Stomach (tissue), 9 donors: Measurements from ENCODE around the gene AVEN. TPM values are rescaled to one million over a fixed set of nuclear protein-coding genes. Genes with fewer than 3 reads are reported as not detected.

Experiments
- DNase-seq, 2 donors: peaks; one replicate each; pipeline versions ENCODE4 v3.0.0 to v3.0.0-alpha.2; 2013 to 2019
- H3K27ac ChIP-seq, 5 donors: fragments of 200-600 bp in 4 of 5; sonication (generic) in 4 of 5; one replicate each; pipeline ENCODE4 v1.5.1; 2013 to 2019; ENCODE audit warnings: mild to moderate bottlenecking in 1 of 5, moderate library complexity in 1 of 5
- H3K27me3 ChIP-seq, 3 donors: fragments of 200-600 bp; sonication (generic); one replicate each; pipeline ENCODE4 v1.5.1; 2017 to 2019; ENCODE audit warnings: mixed run types in 1 of 3
- H3K36me3 ChIP-seq, 4 donors: fragments of 200-600 bp; sonication (generic); 1 replicate in 3 of 4; 2 replicates in 1 of 4; pipeline ENCODE4 v1.5.1; 2016 to 2019
- H3K4me1 ChIP-seq, 4 donors: fragments of 200-600 bp; sonication (generic); one replicate each; pipeline ENCODE4 v1.5.1; 2016 to 2019
- H3K4me3 ChIP-seq, 4 donors: fragments of 200-600 bp; sonication (generic) in 3 of 4; one replicate each; pipeline ENCODE4 v1.5.1; 2016 to 2019; ENCODE audit warnings: mild to moderate bottlenecking in 1 of 4
- H3K9me3 ChIP-seq, 4 donors: fragments of 200-600 bp; sonication (generic); one replicate each; pipeline ENCODE4 v1.5.1; 2016 to 2019
- EP300 ChIP-seq: sonication (generic); formaldehyde crosslinking; IDR thresholded peaks from one replicate; pipeline ENCODE4 v1.6.1; 2017; ENCODE audit warnings: antibody characterized with exemption
- POLR2A ChIP-seq, 4 donors: fragments of 450-650 bp; IDR thresholded peaks; one replicate each; pipeline ENCODE4 v1.6.1; 2016; ENCODE audit warnings: antibody characterized with exemption in 4 of 4, control low read depth in 2 of 4, mild to moderate bottlenecking in 1 of 4, moderate library complexity in 1 of 4
- POLR2AphosphoS5 ChIP-seq, 3 donors: sonication (generic); formaldehyde crosslinking; IDR thresholded peaks; one replicate each; pipeline ENCODE4 v1.6.1; 2016; ENCODE audit warnings: antibody characterized with exemption in 3 of 3
- WGBS, 5 donors: extraction: QIAGEN DNeasy Blood & Tissue Kit in 3 of 5; methylation state at CpG; one replicate each; pipeline versions ENCODE4 v1.1.5 to v1.1.7; 2013 to 2018; 5-methylcytosine and 5-hydroxymethylcytosine counted together
- intact Hi-C: fragments of 100-400 bp; cut with DNase I; formaldehyde crosslinking; loops from one replicate; pipeline ENCODE4 v1.15.1; 2023; ENCODE audit warnings: low total_unique reads
- polyA plus RNA-seq, 3 donors: library from polyadenylated mRNA; stranded (reverse); fragments of 200-250 nt; gene quantifications; one replicate each; pipeline ENCODE4 v1.2.3, GENCODE V29; 2013
- total RNA-seq, 5 donors: library from RNA; depleted of rRNA; stranded (reverse); fragments of >200 nt; gene quantifications; one replicate each; pipeline versions ENCODE4 v1.1.0 to v1.2.3, GENCODE V29; 2014 to 2016
- TF ChIP-seq, protein P1 (sequence below), 7 experiments: fragments of 450-650 bp in 4 of 7; fragments of 200-600 bp in 3 of 7; sonication (generic) in 3 of 7; IDR thresholded peaks; one replicate each; pipeline ENCODE4 v1.5.1; 2016 to 2019; ENCODE audit warnings: antibody characterized with exemption in 7 of 7, control low read depth in 2 of 7, mild to moderate bottlenecking in 1 of 7
- donor health status: healthy with polysubstance abuse.
- donor health status: Bipolar disorder and iron deficiency.
- donor health status: healthy.

AVEN gene
- total and polyA plus RNA-seq, 8 donors: 8.6 to 89.8 (median 14.4) TPM; not detected in 1

DNA sequence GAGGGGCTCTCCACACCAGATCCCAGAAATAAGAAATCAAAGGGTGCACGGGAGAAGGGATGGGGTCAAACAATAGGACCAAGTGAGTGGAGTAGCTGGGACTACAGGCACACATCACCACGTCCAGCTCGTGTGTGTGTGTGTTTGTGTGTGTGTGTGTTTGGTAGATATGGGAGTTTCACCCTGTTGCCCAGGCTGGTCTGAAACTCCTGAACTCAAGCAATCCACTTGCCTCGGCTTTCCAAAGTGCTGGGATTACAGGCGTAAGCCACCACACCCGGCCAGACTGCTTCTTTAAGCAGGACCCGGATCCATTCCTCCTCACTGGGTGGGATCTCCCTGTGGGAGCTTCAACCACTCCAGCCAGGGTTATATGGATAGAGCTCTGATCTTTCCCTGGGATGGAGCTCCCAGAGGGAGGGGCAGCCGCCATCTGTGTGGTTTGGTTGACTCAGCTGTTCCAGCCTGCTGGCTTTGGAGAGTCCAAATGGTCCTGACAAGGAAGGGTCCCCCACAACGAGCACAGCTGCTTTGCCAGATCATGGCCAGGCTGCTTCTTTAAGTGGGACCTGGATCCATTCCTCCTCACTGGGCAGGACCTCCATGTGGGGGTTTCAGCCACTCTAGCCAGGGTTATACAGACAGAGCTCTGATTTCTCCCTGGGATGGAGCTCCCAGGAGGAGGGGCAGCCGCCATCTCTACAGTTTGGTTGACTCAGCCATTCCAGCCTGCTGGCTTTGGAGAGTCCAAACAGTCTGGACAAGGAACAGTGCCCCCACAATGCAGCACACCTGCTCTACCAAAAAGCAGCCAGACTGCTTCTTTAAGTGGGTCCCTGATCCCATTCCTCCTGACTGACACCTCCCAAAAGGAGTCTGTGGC, 9.1 kb upstream of the AVEN start:
- TF ChIP-seq EP300 (no peak), POLR2A (IDR thresholded peaks at IDR 0.05) (no peak), POLR2AphosphoS5 (IDR thresholded peaks at IDR 0.05) (no peak)
- Histone ChIP-seq H3K4me1 (no peaks in the 10 kb centered on the region), H3K36me3 (no peaks in the 10 kb centered on the region), H3K4me3 (no peak overlapping the region), H3K27ac (no peak overlapping the region), H3K9me3 (peaks cover 0 to 24% (median 11%) of the 10 kb centered on the region in 4 donors), H3K27me3 (no peaks in the 10 kb centered on the region)
- 80 to 87% (median 84%) methylated on average over 9 to 10 of the region's 10 CpGs for WGBS, 5 donors
- intact Hi-C loops: no loop called here
- DNase-seq: no peak

DNA sequence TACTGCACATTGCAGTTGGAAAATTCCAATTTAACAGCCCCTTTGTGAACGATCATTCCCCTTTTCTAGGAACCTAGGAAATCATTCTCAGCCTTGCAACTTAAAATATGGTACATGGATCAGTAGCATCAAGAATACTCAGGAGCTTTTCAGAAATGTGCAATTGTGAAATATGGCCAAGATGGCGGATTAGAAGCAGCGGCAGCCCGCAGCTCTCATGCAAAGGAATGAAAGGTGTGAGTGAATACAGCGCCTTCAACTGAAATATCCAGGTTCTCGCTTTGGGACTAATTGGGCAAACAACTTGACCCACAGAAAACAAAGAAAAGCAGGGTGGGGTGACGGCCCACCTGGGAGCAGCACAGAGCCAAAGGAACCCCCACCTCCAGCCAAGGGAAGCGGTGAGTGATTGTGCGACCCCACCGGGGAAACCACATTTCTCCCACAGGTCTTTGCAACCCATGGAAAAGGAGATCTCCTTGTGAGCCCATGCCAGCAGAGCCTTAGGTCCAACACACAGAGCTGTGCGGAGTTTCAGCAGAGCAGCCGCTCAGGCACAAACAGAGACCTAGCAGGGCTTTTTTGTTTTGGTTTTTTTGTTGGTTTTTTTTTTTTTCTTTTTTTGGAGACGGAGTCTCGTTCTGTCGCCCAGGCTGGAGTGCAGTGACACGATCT, 7.6 kb upstream of the AVEN start:
- Histone ChIP-seq H3K9me3 (peaks cover 0 to 24% (median 11%) of the 10 kb centered on the region in 4 donors), H3K27me3 (no peaks in the 10 kb centered on the region), H3K27ac (no peak overlapping the region), H3K4me1 (no peaks in the 10 kb centered on the region), H3K36me3 (no peaks in the 10 kb centered on the region), H3K4me3 (no peak overlapping the region)
- WGBS, 5 donors: 89 to 91% (median 90%) methylated on average over 15 to 16 of the region's 16 CpGs
- TF ChIP-seq POLR2A (IDR thresholded peaks at IDR 0.05) (no peak), POLR2AphosphoS5 (IDR thresholded peaks at IDR 0.05) (no peak)
- intact Hi-C loops: no loop called here
- no peak for DNase-seq

DNA sequence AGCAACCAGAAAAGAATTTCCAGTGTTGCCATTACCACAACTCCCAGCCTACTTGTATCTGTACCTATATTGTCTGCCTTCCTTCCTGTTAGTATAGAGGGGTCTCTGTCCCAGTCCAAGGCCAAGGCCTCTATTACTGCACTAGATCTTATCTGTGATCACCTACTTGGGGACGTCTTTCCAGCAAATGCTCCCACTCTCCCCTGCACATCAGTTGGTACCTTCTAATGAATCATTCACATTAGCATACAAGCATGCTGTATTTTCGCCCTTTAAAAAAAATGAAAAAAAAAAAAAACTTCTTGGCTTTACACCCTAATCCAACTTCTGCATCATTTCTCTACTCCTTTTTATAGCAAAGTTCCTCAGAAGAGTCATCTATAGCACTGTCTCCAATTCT, 4.8 kb upstream of the AVEN start:
- no peaks in the 10 kb centered on the region for H3K27me3 ChIP-seq
- DNase-seq: no peak
- no peaks in the 10 kb centered on the region for H3K36me3 ChIP-seq
- peaks cover 0 to 10% (median 7%) of the 10 kb centered on the region in 4 donors for H3K4me1 ChIP-seq
- intact Hi-C loops: no loop called here
- H3K4me3 ChIP-seq: no peak overlapping the region
- no peaks in the 10 kb centered on the region for H3K9me3 ChIP-seq
- 76 to 82% (median 81%) methylated on average over 2 of the region's 2 CpGs for WGBS, 5 donors
- no peak overlapping the region for H3K27ac ChIP-seq
- TF ChIP-seq EP300 (no peak), POLR2A (IDR thresholded peaks at IDR 0.05) (no peak), POLR2AphosphoS5 (IDR thresholded peaks at IDR 0.05) (no peak)
- TF ChIP-seq, protein P1, sequence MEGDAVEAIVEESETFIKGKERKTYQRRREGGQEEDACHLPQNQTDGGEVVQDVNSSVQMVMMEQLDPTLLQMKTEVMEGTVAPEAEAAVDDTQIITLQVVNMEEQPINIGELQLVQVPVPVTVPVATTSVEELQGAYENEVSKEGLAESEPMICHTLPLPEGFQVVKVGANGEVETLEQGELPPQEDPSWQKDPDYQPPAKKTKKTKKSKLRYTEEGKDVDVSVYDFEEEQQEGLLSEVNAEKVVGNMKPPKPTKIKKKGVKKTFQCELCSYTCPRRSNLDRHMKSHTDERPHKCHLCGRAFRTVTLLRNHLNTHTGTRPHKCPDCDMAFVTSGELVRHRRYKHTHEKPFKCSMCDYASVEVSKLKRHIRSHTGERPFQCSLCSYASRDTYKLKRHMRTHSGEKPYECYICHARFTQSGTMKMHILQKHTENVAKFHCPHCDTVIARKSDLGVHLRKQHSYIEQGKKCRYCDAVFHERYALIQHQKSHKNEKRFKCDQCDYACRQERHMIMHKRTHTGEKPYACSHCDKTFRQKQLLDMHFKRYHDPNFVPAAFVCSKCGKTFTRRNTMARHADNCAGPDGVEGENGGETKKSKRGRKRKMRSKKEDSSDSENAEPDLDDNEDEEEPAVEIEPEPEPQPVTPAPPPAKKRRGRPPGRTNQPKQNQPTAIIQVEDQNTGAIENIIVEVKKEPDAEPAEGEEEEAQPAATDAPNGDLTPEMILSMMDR (IDR thresholded peaks at IDR 0.05): no peak

DNA sequence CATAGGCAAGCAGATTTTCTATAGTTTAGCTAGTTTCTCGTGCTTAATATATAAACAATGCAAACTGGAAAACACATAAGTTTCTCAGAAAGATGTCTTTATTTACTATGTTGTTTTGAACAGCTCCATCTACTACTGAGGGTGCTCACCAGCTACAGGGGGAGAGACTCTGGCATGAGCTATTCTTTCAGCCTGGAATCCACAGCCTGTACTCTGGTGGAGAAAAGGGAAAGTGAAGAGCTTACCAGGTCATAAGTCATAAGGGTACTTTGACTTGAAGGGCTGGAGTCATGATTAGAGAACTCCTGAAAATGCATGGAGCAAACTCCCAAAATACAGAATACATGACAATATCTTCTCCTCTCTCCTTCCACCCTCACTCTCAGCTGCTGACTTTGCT, 4.4 kb upstream of the AVEN start:
- 62 to 84% (median 73%) methylated on average over 1 of the region's 1 CpG for WGBS, 5 donors
- no peak overlapping the region for H3K4me3 ChIP-seq
- TF ChIP-seq, protein P1 (IDR thresholded peaks at IDR 0.05): no peak
- TF ChIP-seq EP300 (no peak), POLR2A (IDR thresholded peaks at IDR 0.05) (no peak), POLR2AphosphoS5 (IDR thresholded peaks at IDR 0.05) (no peak)

DNA sequence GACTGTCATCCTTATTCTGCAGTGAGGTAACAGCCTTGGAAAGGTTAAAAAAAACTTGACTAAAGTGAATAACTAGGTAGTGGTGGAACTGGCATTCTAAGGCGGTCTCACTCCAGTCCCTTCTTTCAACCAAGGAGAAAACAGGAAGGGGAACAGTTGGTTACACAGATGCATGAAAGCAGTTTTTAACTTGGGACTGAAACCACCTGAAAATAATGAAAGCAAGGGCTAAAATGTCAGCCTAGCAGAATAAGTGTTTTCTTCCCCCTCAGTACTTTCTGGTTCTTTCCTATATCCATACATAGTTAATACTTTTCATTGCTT, 748 bp upstream of the AVEN start:
- peak overlapping the region in 3 of 5 donors; percentile 87 to 97 (median 95) for H3K27ac ChIP-seq
- intact Hi-C loops: no loop called here
- TF ChIP-seq POLR2AphosphoS5 (IDR thresholded peaks at IDR 0.05) (no peak), EP300 (no peak), POLR2A (IDR thresholded peaks at IDR 0.05) (no peak)
- TF ChIP-seq, protein P1 (IDR thresholded peaks at IDR 0.05): no peak
- no peaks in the 10 kb centered on the region for H3K27me3 ChIP-seq
- 59 to 87% (median 71%) methylated on average over 1 of the region's 1 CpG for WGBS, 5 donors
- H3K4me1 ChIP-seq: peaks cover 3 to 30% (median 17%) of the 10 kb centered on the region in 4 donors
- H3K36me3 ChIP-seq: no peaks in the 10 kb centered on the region
- no peaks in the 10 kb centered on the region for H3K9me3 ChIP-seq
- peak overlapping the region in 3 of 4 donors; percentile 72 to 89 (median 78) for H3K4me3 ChIP-seq
- DNase-seq: no peak

More for the DNA sequence above, 4.4 kb upstream of the AVEN start:
- Histone ChIP-seq H3K27ac (no peak overlapping the region), H3K27me3 (no peaks in the 10 kb centered on the region), H3K36me3 (no peaks in the 10 kb centered on the region), H3K4me1 (peaks cover 0 to 10% (median 7%) of the 10 kb centered on the region in 4 donors), H3K9me3 (no peaks in the 10 kb centered on the region)
- DNase-seq: no peak
- intact Hi-C loops: no loop called here
